NCI-H2029 treated with DMSO at 0.1 percent for 48 hours (cell line): ENCODE results near the gene ZBTB34.
A peak's percentile ranks its signal among the peaks of the same experiment; 100 is the strongest.

Source experiments
- DNase-seq: peaks from one replicate; lab custom pipeline; 2025; lab: John Stamatoyannopoulos, UW

The ZBTB34 gene

GRCh38 chr9:126879288-126879687 lies 18.8 kb downstream of the ZBTB34 start:
- DNase-seq: no peak

GRCh38 chr9:126880226-126880946 lies 19.9 kb downstream of the ZBTB34 start:
- DNase-seq: no peak

- DNase-seq: no peak
Measured at GRCh38 chr9:126880947-126881332, 20.5 kb downstream of the ZBTB34 start.

- no peak for DNase-seq
Measured at GRCh38 chr9:126882746-126883145, 22.3 kb downstream of the ZBTB34 start.

GRCh38 chr9:126883636-126884035 lies 23.2 kb downstream of the ZBTB34 start:
- no peak for DNase-seq

GRCh38 chr9:126885131-126885641 lies 24.7 kb downstream of the ZBTB34 start:
- no peak for DNase-seq

- DNase-seq: no peak
Measured at GRCh38 chr9:126886034-126886822, 25.8 kb downstream of the ZBTB34 start.

GRCh38 chr9:126886897-126887296 lies 26.5 kb downstream of the ZBTB34 start:
- no peak for DNase-seq

GRCh38 chr9:126891676-126892075 lies 31.2 kb downstream of the ZBTB34 start:
- DNase-seq: no peak

- DNase-seq: no peak
Measured at GRCh38 chr9:126893079-126893478, 32.6 kb downstream of the ZBTB34 start.

GRCh38 chr9:126894052-126894603 lies 33.7 kb downstream of the ZBTB34 start:
- no peak for DNase-seq

GRCh38 chr9:126902210-126902609 lies 41.8 kb downstream of the ZBTB34 start:
- DNase-seq: no peak

- DNase-seq: no peak
Measured at GRCh38 chr9:126904586-126904985, 44.1 kb downstream of the ZBTB34 start.

- DNase-seq: no peak
Measured at GRCh38 chr9:126906091-126906490, 45.7 kb downstream of the ZBTB34 start.

GRCh38 chr9:126907058-126907457 lies 46.6 kb downstream of the ZBTB34 start:
- DNase-seq: no peak

- peak; percentile 78 for DNase-seq
Measured at GRCh38 chr9:126914458-126915280, 54.2 kb downstream of the ZBTB34 start, which contains the start of gene RALGPS1. Gene RALGPS1, plus strand, starts transcription at chr9:126914782. Its CDS starts 47,508 bp downstream, at chr9:126962290.

- DNase-seq: no peak
Measured at GRCh38 chr9:126915281-126915816, 54.9 kb downstream of the ZBTB34 start.

- no peak for DNase-seq
Measured at GRCh38 chr9:126915846-126916543, 55.6 kb downstream of the ZBTB34 start.

GRCh38 chr9:126916909-126917308 lies 56.5 kb downstream of the ZBTB34 start:
- DNase-seq: no peak

GRCh38 chr9:126919193-126919592 lies 58.8 kb downstream of the ZBTB34 start:
- DNase-seq: peak; percentile 42

GRCh38 chr9:126925876-126926275 lies 65.4 kb downstream of the ZBTB34 start:
- DNase-seq: no peak
